Posterior vena cava (tissue), 2 donors: Measurements from ENCODE around the gene CCDC87. TPM values are rescaled to one million over a fixed set of nuclear protein-coding genes. Genes with fewer than 3 reads are reported as not detected.
"Not testable (repeated sequence)": the region's sequence is repeated elsewhere in the genome, so short reads cannot be mapped to it uniquely, and the experiment has no call there.

Source experiments
- DNase-seq: peaks from one replicate; pipeline ENCODE4 v3.0.0-alpha.2; 2020; ENCODE audit warnings: low spot score
- intact Hi-C, 2 donors: fragments of 100-400 bp; cut with DNase I; formaldehyde crosslinking; loops; one replicate each; pipeline versions ENCODE4 v1.14.1 to v1.14.2; 2022 to 2023
- total RNA-seq, 2 donors: library from RNA; stranded (reverse); fragmentation: NEBNext Ultra II Directional; extraction: Animal tissue kit (Norgen Biotek cat#: 25700); gene quantifications; one replicate each; pipeline ENCODE4 v1.2.1, GENCODE V29; 2021
- donor health status: DM: yes; HTN: yes; CAD: no.
- donor health status: DM: yes; HTN: yes; CAD: no.

The CCDC87 gene
- total RNA-seq, 2 donors from 2014 or later: 0.24 to 0.46 TPM

DNA sequence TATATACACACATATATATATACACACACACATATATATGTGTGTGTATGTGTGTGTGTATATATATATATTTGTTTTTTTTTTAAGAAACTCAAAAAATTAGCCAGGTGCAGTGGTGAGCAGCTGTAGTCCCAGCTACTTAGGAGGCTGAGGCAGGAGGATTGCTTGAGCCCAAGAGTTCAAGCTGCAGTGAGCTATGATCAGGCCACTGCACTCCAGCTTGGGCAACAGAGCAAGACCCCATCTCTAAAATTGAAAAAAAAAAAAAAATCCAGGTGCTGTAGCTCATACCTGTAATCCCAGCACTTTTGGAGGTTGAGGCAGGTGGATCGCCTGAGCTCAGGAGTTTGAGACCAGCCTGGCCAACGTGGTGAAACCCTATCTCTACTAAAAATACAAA lies 3.5 kb downstream of the CCDC87 start:
- intact Hi-C loops, DNase-seq: not testable (repeated sequence)

DNA sequence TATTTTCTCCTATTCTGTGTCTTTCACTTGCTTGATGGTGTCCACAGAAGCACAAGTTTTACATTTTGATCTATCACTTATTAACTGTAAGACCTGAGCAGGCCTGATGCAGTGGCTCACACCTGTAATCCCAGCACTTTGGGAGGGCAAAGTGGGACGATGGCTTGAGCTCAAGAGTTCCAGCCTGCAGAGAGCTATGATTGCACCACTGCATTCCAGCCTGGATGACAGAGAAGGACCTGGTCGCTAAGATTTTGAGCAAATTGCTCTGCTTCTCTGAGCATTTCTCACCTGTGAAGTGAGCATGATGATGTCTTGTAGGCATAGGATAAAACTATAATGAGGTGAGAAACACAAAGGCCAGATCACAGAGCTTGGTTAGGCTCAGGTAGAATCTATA lies 6.7 kb downstream of the CCDC87 start:
- no peak for DNase-seq
- intact Hi-C loops: no loop called here

GRCh38 chr11:66585447-66585846 lies 7.4 kb downstream of the CCDC87 start:
- intact Hi-C loops, DNase-seq: not testable (repeated sequence)

- intact Hi-C loops, DNase-seq: not testable (repeated sequence)
These were observed 10.2 kb downstream of the CCDC87 start for GRCh38 chr11:66582565-66583147.

GRCh38 chr11:66581261-66581660 lies 11.6 kb downstream of the CCDC87 start:
- no peak for DNase-seq
- intact Hi-C loops: no loop called here

DNA sequence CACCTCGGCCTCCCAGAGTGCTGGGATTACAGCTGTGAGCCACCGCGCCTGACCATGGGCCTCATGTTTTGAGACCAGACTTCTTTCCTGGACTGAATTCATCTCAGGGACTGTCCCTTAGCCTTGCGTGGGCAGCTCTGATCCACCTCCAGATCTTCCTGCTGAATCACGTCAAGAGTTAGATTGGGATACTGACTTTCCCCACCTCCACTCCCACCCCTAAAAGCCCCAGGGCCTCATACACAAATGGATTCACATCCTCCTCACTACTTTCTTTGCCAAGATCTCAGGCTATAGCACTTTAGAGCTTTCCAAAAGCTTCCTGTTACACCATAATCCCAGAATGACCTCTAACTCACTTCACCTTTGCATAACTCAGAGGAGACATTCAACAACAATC lies 12.1 kb downstream of the CCDC87 start:
- intact Hi-C loops: no loop called here
- DNase-seq: no peak

DNA sequence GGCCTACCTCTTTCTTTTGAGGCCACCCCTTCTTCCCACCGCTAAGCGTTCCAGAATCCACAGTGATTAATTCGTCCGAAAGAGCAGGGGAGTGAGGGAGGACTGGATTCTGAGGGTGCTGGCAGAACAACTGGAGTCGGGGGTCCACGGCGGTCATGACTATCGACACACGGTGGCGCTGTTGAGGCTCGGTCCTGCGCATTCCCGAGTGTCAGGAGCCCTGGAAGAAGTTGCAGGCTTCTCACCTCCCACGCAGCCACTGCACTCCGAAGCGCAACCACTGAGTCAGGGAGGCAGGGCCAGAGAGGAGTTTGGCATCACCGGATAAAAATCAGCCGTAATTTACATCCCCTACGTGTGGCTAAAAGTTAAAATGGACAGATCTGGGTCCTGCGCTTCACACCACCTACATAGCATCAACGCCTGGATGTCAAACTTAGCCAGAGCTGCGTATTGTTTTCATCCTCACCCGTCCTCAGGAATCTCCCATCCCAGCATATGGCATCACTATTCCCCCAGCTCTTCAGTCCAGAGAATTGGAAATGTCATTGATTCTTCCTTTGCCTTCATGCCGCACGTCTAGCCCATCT lies 13.8 kb downstream of the CCDC87 start:
- intact Hi-C loops: loop anchor here (2.0 to 10.0 kb wide), 2 partner anchors 100 to 256 kb away; no protein-coding TSS in a partner anchor

GRCh38 chr11:66570850-66571180 lies 22.0 kb downstream of the CCDC87 start:
- intact Hi-C loops: loop anchor here in 1 of 2 donors (5.0 to 10.0 kb wide), 2 partner anchors 116 to 264 kb away; no protein-coding TSS in a partner anchor
- DNase-seq: no peak

More for the DNA sequence above, 13.8 kb downstream of the CCDC87 start:
- DNase-seq: peak; percentile 94

GRCh38 chr11:66570079-66570849 lies 22.6 kb downstream of the CCDC87 start:
- no peak for DNase-seq
- intact Hi-C loops: loop anchor here in 1 of 2 donors (5.0 to 10.0 kb wide), 2 partner anchors 117 to 265 kb away; no protein-coding TSS in a partner anchor

DNA sequence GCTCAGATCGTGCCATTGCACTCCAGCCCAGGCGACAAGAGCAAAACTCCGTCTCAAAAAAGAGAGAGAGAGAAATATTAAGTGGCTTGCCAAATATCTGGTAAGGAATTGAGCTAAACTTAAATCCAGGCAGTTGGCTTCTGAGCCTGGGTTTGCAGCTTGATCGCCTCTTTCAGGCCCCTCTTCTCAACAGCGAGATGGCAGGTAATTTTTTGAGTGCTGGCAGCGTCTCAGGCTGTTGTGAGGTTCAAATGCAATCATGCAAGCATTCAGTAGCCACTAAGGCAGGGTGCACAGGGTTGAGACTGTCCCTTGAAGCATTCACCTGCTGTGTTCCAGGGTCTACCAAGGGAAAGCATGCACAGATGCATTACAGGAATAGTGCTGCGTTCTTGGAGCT lies 23.8 kb downstream of the CCDC87 start:
- no peak for DNase-seq
- intact Hi-C loops: no loop called here

GRCh38 chr11:66568124-66568916 lies 24.5 kb downstream of the CCDC87 start, which contains the start of gene CTSF:
Gene CTSF (minus strand): TSS chr11:66568606. CDS start chr11:66568486, 120 bp downstream.
- peak; percentile 95 for DNase-seq
- intact Hi-C loops: no loop called here

GRCh38 chr11:66567787-66568123 lies 25.1 kb downstream of the CCDC87 start:
- no peak for DNase-seq
- intact Hi-C loops: no loop called here

DNA sequence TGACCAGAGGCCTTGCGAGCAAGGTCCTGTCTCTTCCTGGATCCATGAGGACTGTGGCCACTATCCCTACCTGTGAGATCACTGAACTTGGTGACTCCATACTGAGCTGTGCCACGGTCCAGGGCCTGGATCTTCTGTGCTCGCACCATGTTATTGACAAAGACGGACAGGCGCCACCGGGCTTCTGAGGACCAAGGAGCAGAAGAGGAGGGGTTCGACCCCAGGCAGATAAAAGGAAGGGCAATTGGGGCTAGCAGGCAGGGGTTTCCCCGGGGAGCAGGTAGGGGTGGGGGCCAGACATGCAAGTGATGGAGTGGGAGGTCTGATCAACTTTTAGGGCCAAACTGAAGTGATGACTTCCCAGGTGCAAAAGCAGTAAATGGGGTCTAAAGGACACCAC lies 26.6 kb downstream of the CCDC87 start:
- intact Hi-C loops: no loop called here

GRCh38 chr11:66564984-66565383 lies 27.9 kb downstream of the CCDC87 start:
- no peak for DNase-seq
- intact Hi-C loops: no loop called here

More for the DNA sequence above, 26.6 kb downstream of the CCDC87 start:
- no peak for DNase-seq

DNA sequence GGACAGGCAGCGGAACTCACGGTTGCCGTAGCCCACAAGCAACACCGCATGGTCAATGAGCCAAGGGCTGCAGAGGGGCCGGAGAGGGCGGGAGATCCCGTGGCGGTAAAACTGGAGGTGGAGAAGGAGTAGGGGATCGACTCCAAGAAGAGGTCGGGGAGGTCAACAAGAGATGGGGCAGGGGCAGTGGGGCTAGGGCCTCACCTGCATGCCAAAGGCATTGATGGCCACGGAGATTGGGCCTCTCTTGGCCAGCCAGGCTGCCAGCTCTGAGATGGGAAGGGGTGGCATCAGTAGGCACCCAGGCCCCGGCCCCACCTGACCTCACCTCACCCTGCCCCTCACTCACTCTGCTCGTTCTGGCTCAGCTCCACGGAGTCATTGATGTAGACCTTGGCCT lies 28.3 kb downstream of the CCDC87 start:
- no peak for DNase-seq
- intact Hi-C loops: no loop called here

GRCh38 chr11:66563832-66564231 lies 29.0 kb downstream of the CCDC87 start:
- DNase-seq: no peak
- intact Hi-C loops: no loop called here

GRCh38 chr11:66562907-66563583 lies 29.8 kb downstream of the CCDC87 start:
- no peak for DNase-seq

DNA sequence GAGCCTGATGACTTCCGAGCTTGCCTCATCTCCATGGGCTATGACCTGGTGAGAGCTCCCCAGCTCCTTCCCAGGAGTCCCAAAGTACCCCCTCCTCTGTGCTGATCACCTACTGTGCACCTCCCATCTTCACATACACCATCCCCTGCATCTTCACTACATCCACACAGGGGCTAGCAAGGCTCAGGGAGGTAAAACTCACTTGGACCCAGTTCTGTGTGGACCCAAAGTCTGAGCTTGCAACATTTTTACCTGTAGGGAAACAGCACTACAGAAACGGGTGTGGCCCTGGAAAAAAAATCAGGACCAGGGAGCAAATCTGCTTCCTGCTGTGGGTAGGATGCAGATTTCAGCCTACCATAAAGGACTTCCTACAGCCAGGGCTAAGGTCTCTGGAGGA lies 30.6 kb downstream of the CCDC87 start:
- intact Hi-C loops: no loop called here
- no peak for DNase-seq

More at GRCh38 chr11:66562907-66563583, 29.8 kb downstream of the CCDC87 start:
- intact Hi-C loops: no loop called here

GRCh38 chr11:66561975-66562248 lies 31.0 kb downstream of the CCDC87 start:
- no peak for DNase-seq
- intact Hi-C loops: no loop called here
